Lower leg skin (tissue), 4 donors: ENCODE data around the gene MAIP1. TPM values are rescaled to one million over a fixed set of nuclear protein-coding genes. Genes with fewer than 3 reads are reported as not detected.

Source experiments
- DNase-seq, 2 donors: peaks; one replicate each; pipeline ENCODE4 v3.0.0-alpha.2; 2019; ENCODE audit warnings: low spot score in 2 of 2
- H3K4me3 ChIP-seq: fragments of 200-600 bp; sonication (generic); 2 replicates; pipeline ENCODE4 v1.5.1; 2017; ENCODE audit warnings: mild to moderate bottlenecking, low read depth; ENCODE audit not compliant: poor library complexity, severe bottlenecking
- POLR2A ChIP-seq, 2 donors: fragments of 450-650 bp; IDR thresholded peaks; one replicate each; pipeline ENCODE4 v1.6.1; 2016 to 2017; ENCODE audit warnings: antibody characterized with exemption in 2 of 2, mild to moderate bottlenecking in 1 of 2, moderate library complexity in 1 of 2
- WGBS, 2 donors: methylation state at CpG; one replicate each; pipeline ENCODE4 v1.1.5; 2018; 5-methylcytosine and 5-hydroxymethylcytosine counted together
- intact Hi-C: fragments of 100-400 bp; cut with DNase I; formaldehyde crosslinking; loops from one replicate; pipeline ENCODE4 v1.15.0; 2023; ENCODE audit warnings: low total_unique reads
- total RNA-seq, 4 donors: library from RNA; depleted of rRNA; stranded (reverse); fragments of >200 nt; gene quantifications; one replicate each; pipeline ENCODE4 v1.1.0, GENCODE V29; 2016
- TF ChIP-seq, protein P1 (sequence below), 3 donors: fragments of 450-650 bp; IDR thresholded peaks; one replicate each; pipeline ENCODE4 v1.5.1; 2016; ENCODE audit warnings: antibody characterized with exemption in 3 of 3, mild to moderate bottlenecking in 3 of 3, moderate library complexity in 2 of 3

The MAIP1 gene
- total RNA-seq, 4 donors from 2014 or later: 20.9 to 23.7 (median 22.3) TPM

DNA sequence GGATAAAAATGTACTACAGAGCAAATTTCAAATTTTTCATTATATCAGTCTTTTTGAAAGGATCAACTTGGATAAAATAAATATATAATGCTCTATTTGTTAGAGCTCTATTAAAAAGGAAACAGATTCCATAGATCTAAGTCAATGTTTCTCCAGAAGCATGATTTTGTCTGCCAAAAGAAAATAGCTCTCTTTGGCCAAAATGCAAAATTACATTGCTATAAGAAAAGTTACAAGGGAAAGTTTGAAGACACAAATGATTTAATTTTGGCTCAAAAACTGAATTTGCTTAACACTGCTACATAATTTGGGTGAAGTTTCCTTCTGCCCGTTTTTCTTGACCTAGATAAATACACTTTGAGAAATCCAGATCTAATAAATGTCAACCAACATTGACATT, 28.6 kb upstream of the MAIP1 start:
- WGBS, 2 donors: 35 to 41% methylated on average over 1 of the region's 1 CpG

DNA sequence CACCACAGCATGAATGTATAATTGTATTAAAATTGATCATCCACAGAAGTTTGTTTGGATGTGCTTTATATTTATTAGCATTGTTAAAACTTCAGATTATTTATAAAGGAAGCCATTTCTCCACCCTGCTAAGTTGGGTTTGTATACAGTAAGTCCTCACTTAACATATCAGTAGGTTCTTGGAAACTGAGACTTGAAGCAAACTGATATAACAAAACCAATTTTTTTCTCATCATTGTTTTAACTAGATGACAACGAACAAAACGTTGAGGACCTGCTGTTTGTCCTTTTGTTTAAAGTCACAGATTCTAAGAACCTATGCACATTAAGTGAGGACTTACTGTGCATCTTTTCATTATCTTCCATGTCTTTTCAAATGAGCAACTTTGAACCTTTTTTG, 27.2 kb upstream of the MAIP1 start:
- no peak overlapping the region for H3K4me3 ChIP-seq
- no peak for DNase-seq
- intact Hi-C loops: no loop called here
- no peak for TF ChIP-seq POLR2A (IDR thresholded peaks at IDR 0.05)
- TF ChIP-seq, protein P1, sequence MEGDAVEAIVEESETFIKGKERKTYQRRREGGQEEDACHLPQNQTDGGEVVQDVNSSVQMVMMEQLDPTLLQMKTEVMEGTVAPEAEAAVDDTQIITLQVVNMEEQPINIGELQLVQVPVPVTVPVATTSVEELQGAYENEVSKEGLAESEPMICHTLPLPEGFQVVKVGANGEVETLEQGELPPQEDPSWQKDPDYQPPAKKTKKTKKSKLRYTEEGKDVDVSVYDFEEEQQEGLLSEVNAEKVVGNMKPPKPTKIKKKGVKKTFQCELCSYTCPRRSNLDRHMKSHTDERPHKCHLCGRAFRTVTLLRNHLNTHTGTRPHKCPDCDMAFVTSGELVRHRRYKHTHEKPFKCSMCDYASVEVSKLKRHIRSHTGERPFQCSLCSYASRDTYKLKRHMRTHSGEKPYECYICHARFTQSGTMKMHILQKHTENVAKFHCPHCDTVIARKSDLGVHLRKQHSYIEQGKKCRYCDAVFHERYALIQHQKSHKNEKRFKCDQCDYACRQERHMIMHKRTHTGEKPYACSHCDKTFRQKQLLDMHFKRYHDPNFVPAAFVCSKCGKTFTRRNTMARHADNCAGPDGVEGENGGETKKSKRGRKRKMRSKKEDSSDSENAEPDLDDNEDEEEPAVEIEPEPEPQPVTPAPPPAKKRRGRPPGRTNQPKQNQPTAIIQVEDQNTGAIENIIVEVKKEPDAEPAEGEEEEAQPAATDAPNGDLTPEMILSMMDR (IDR thresholded peaks at IDR 0.05): no peak
- 42 to 65% methylated on average over 2 of the region's 2 CpGs for WGBS, 2 donors

More for the DNA sequence above, 28.6 kb upstream of the MAIP1 start:
- intact Hi-C loops: no loop called here
- TF ChIP-seq, protein P1 (IDR thresholded peaks at IDR 0.05): no peak
- TF ChIP-seq POLR2A (IDR thresholded peaks at IDR 0.05): no peak
- no peak overlapping the region for H3K4me3 ChIP-seq
- DNase-seq: no peak

DNA sequence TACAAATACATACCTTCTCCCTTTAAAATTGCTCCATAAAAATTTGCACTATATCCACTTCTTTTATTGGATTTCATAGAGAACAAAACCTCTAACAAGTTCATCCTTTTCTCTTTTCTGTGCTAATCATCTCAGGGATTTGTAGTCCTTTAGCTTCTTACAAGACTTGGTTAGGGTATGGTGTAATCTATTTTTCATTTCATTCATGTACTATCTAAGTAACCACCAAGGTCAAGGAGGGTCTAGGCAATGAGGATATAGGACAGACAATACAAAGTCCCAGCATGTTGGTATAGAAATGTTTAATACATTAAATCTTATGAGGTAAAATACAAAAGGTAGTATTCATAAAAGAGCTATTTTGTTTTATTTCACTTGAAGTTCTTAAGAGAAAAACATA, 26.8 kb upstream of the MAIP1 start:
- intact Hi-C loops: no loop called here
- DNase-seq: no peak
- H3K4me3 ChIP-seq: no peak overlapping the region
- TF ChIP-seq, protein P1 (IDR thresholded peaks at IDR 0.05): no peak
- no peak for TF ChIP-seq POLR2A (IDR thresholded peaks at IDR 0.05)

DNA sequence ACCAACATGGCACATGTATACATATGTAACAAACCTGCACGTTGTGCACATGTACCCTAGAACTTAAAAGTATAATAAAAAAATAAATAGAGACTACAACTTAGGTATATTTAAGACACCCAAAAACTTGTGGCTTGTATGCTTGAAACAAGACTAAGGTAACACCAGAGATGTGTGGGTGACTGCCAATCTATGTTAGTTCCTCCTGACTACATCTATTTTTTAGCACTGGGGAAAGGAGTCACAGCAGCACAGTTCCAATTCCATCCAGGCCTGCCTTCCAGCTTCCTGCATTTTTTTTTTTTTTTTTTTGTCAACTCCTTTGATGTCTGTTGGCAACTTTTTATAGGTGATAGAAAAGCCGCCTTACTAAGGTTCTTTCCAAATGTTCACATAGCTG, 26.1 kb upstream of the MAIP1 start:
- no peak overlapping the region for H3K4me3 ChIP-seq
- DNase-seq: no peak
- 80 to 84% methylated on average over 2 of the region's 2 CpGs for WGBS, 2 donors
- intact Hi-C loops: no loop called here
- no peak for TF ChIP-seq POLR2A (IDR thresholded peaks at IDR 0.05)
- TF ChIP-seq, protein P1 (IDR thresholded peaks at IDR 0.05): no peak

DNA sequence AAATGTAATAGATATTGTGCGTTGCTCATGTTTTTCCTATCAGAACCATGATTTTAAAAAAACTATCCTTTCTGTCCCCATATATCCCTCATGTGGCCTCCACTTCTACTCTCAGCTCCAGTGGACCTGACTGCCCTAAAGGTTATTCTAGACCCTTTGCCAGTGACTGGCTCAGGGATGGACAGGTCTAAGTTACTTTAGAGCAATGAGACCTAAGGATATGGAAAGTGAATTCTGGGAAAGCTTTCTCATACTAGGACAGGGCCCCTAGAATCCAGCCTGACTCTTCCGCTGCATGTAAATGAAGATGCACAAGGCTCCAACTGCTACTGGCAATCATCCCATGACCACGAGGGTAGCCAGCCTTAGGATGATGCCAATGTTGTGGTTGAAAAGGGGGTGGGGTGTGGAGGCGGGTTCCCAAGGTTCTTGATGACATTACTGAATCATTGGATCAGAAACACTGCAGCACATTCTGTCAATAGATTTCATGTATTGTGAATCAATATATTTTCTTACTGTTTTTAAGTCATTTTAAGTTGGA, 23.0 kb upstream of the MAIP1 start:
- TF ChIP-seq, protein P1 (IDR thresholded peaks at IDR 0.05): no peak
- TF ChIP-seq POLR2A (IDR thresholded peaks at IDR 0.05): no peak
- H3K4me3 ChIP-seq: no peak overlapping the region
- intact Hi-C loops: no loop called here
- no peak for DNase-seq
- WGBS, 2 donors: 65 to 68% methylated on average over 4 of the region's 4 CpGs

DNA sequence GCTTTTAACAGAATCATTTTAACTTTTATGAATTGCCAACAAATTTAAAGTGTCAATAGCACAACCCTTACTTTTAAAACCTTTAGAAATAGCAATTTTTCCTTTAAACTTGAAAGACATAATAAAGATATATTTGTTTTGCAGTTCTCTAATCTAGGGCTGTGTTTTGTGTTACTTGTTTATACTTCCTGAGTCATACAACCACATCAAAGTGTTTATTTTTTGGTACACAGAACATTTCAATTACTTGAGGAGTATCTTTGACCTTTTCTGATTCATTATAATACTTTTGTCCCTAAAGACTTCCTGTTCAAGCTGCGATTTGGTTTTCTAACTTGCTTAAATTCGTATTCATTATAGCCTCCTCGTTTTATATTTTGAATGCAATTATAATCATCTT, 21.9 kb upstream of the MAIP1 start:
- WGBS, 2 donors: 63 to 68% methylated on average over 3 of the region's 3 CpGs

More for the DNA sequence above, 21.9 kb upstream of the MAIP1 start:
- DNase-seq: no peak
- TF ChIP-seq POLR2A (IDR thresholded peaks at IDR 0.05): no peak
- TF ChIP-seq, protein P1 (IDR thresholded peaks at IDR 0.05): no peak
- no peak overlapping the region for H3K4me3 ChIP-seq
- intact Hi-C loops: no loop called here
